Panc1 (cell line): ENCODE results near the gene CACTIN. TPM values are rescaled to one million over a fixed set of nuclear protein-coding genes. Genes with fewer than 3 reads are reported as not detected.

ENCODE experiments used
- ATAC-seq: fragments of 200-7000 bp; cut with Tn5 transposase; 2 replicates; pipeline ENCODE4 v1.9.1; 2020; ENCODE audit warnings: mild to moderate bottlenecking, moderate library complexity
- BruUV-seq: library from RNA; stranded (reverse); fragments of 400-500 nt; replicated peaks from 2 replicates; lab custom pipeline; 2021; lab: Mats Ljungman, UMichigan
- CTCF ChIA-PET: fragments of 300-600 bp; sonication (Branson Sonifier 250); formaldehyde crosslinking; loops from one replicate; lab custom pipeline; 2022; ENCODE audit warnings: antibody characterized with exemption; lab: Charles Lee
- POLR2A ChIA-PET: fragments of 300-600 bp; sonication (Branson Sonifier 250); formaldehyde crosslinking; loops from one replicate; lab custom pipeline; 2022; ENCODE audit warnings: antibody characterized with exemption; lab: Charles Lee
- DNase-seq: peaks from one replicate; pipeline ENCODE4 v3.0.0-alpha.2; 2010; ENCODE audit warnings: low read depth, low spot score
- H3K27ac ChIP-seq: 2 replicates; pipeline ENCODE4 v1.5.1; 2011; ENCODE audit warnings: mild to moderate bottlenecking, low read length, inconsistent platforms
- H3K27me3 ChIP-seq: fragments of 200-500 bp; sonication (Bioruptor generic); 2 replicates; pipeline ENCODE4 v1.6.0; 2014; ENCODE audit warnings: low read length, inconsistent platforms; ENCODE audit not compliant: control insufficient read depth, insufficient read depth
- H3K36me3 ChIP-seq: fragments of 200-500 bp; sonication (Bioruptor generic); 2 replicates; pipeline ENCODE4 v1.5.1; 2014; ENCODE audit warnings: inconsistent platforms, mild to moderate bottlenecking, low read length, moderate library complexity; ENCODE audit not compliant: control insufficient read depth, insufficient read depth
- H3K4me1 ChIP-seq: 2 replicates; pipeline ENCODE4 v1.5.1; 2011; ENCODE audit warnings: inconsistent platforms, mild to moderate bottlenecking, low read length, moderate library complexity; ENCODE audit not compliant: control insufficient read depth, insufficient read depth
- H3K4me3 ChIP-seq, 2 experiments: 2 replicates each; pipeline ENCODE4 v1.5.1; 2011 to 2012; ENCODE audit warnings: low read depth in 2 of 2, low read length in 2 of 2, mild to moderate bottlenecking in 2 of 2, inconsistent platforms in 1 of 2, moderate library complexity in 1 of 2
- H3K9me3 ChIP-seq: fragments of 200-500 bp; sonication (Bioruptor generic); 2 replicates; pipeline ENCODE4 v1.5.1; 2014; ENCODE audit warnings: low read depth, mild to moderate bottlenecking, inconsistent platforms, low read length, moderate library complexity; ENCODE audit not compliant: control insufficient read depth, insufficient read depth
- CTCF ChIP-seq: fragments of 450-650 bp; IDR thresholded peaks from 2 replicates; pipeline ENCODE4 v1.5.1; 2017; ENCODE audit warnings: mild to moderate bottlenecking
- POLR2AphosphoS5 ChIP-seq: IDR thresholded peaks from 2 replicates; pipeline ENCODE4 v1.6.1; 2012; ENCODE audit warnings: mild to moderate bottlenecking, low read depth, low read length, moderate library complexity
- REST ChIP-seq, 2 experiments: IDR thresholded peaks; 2 replicates each; pipeline ENCODE4 v1.6.1; 2011 to 2012; ENCODE audit warnings: low read depth in 2 of 2, control low read depth in 1 of 2, low read length in 1 of 2, mild to moderate bottlenecking in 1 of 2, moderate library complexity in 1 of 2; ENCODE audit not compliant: insufficient read depth in 1 of 2
- SIN3A ChIP-seq: IDR thresholded peaks from 2 replicates; pipeline ENCODE4 v1.6.1; 2012; ENCODE audit warnings: low read depth, mild to moderate bottlenecking, low read length, moderate library complexity, borderline replicate concordance; ENCODE audit not compliant: insufficient read depth
- TCF7L2 ChIP-seq: IDR thresholded peaks from 2 replicates; pipeline ENCODE4 v1.6.1; 2011; ENCODE audit warnings: mild to moderate bottlenecking, low read depth, low read length, inconsistent platforms
- in situ Hi-C: cut with HindIII; loops from 2 replicates; pipeline ENCODE4 v1.10.0; 2016; ENCODE audit warnings: low sequenced_read_pairs, low pct_unique_long_range_greater_than_20kb
- intact Hi-C: fragments of 100-400 bp; cut with micrococcal nuclease; formaldehyde crosslinking; loops from one replicate; pipeline ENCODE4 v1.10.0; 2022; ENCODE audit not compliant: unreplicated experiment
- total RNA-seq: library from RNA; stranded (reverse); gene quantifications from one replicate; pipeline ENCODE4 v1.2.1, GENCODE V29; 2021; ENCODE audit not compliant: unreplicated experiment

The CACTIN gene
- total RNA-seq, 1 experiment from 2014 or later = 25.2 TPM

GRCh38 chr19:3590991-3591659 lies 35.5 kb downstream of the CACTIN start:
- H3K9me3 ChIP-seq = no peaks in the 10 kb centered on the region
- H3K4me1 ChIP-seq = no peaks in the 10 kb centered on the region
- no peaks in the 10 kb centered on the region for H3K36me3 ChIP-seq
- TF ChIP-seq TCF7L2 = no peak
- no peak for TF ChIP-seq REST (IDR thresholded peaks at IDR 0.05; ENCODE audit: insufficient read depth in 1 of 2, low read depth in 2 of 2, low read length in 1 of 2)
- TF ChIP-seq POLR2AphosphoS5 = no peak
- no peak for TF ChIP-seq CTCF
- TF ChIP-seq SIN3A = no peak
- no peak for DNase-seq
- no TSS peak for BruUV-seq
- ChIA-PET POLR2A (interaction anchor here (0.7 kb wide), 1 partner anchor 1120 kb away, joined by 3 read pairs; no protein-coding TSS in a partner anchor), CTCF (no interaction called here)
- in situ Hi-C loops (no loop called here), intact Hi-C loops (no loop called here)
- no peak for ATAC-seq
- no peak overlapping the region for H3K4me3 ChIP-seq
- no peak overlapping the region for H3K27ac ChIP-seq
- H3K27me3 ChIP-seq = no peaks in the 10 kb centered on the region

- Histone ChIP-seq H3K36me3 (no peaks in the 10 kb centered on the region), H3K4me3 (no peak overlapping the region), H3K27me3 (no peaks in the 10 kb centered on the region), H3K27ac (no peak overlapping the region), H3K4me1 (no peaks in the 10 kb centered on the region), H3K9me3 (no peaks in the 10 kb centered on the region)
- POLR2A ChIA-PET = no interaction called here
- intact Hi-C loops (no loop called here), in situ Hi-C loops (no loop called here)
- TF ChIP-seq TCF7L2 (no peak), CTCF (no peak), SIN3A (no peak), POLR2AphosphoS5 (no peak), REST (IDR thresholded peaks at IDR 0.05; ENCODE audit: insufficient read depth in 1 of 2, low read depth in 2 of 2, low read length in 1 of 2) (no peak)
- ATAC-seq = no peak
- no peak for DNase-seq
- CTCF ChIA-PET = interaction anchor here (1.0 kb wide), 1 partner anchor 9 kb away, joined by 5 read pairs; no protein-coding TSS in a partner anchor
- no TSS peak for BruUV-seq
These were observed 36.6 kb downstream of the CACTIN start for GRCh38 chr19:3589949-3590348.
